SK-N-SH (cell line): Measurements from ENCODE around the gene WWC1.

ENCODE experiments used
- EP300 ChIP-seq, 2 experiments: IDR thresholded peaks; 2 replicates each; pipeline versions ENCODE4 v1.4.0 to v1.6.1; 2012; ENCODE audit warnings: borderline replicate concordance in 1 of 2, low read depth in 1 of 2, low read length in 1 of 2
- EZH2phosphoT487 ChIP-seq: fragments of 200-600 bp; sonication (generic); IDR thresholded peaks from 2 replicates; pipeline ENCODE4 v1.6.1; 2017; ENCODE audit warnings: low read depth, mixed run types, mild to moderate bottlenecking, antibody characterized with exemption, moderate library complexity, borderline replicate concordance
- FOXM1 ChIP-seq: IDR thresholded peaks from 2 replicates; pipeline ENCODE4 v1.4.0; 2012; ENCODE audit warnings: low read depth, mild to moderate bottlenecking
- POLR2AphosphoS5 ChIP-seq: IDR thresholded peaks from 2 replicates; pipeline ENCODE4 v1.6.1; 2012; ENCODE audit warnings: low read depth, low read length
- RCOR1 ChIP-seq: fragments of 150-350 bp; IDR thresholded peaks from 2 replicates; pipeline ENCODE4 v1.6.1; 2017; ENCODE audit warnings: antibody characterized with exemption, low read length
- SMC3 ChIP-seq: IDR thresholded peaks from 2 replicates; pipeline ENCODE4 v1.6.1; 2012; ENCODE audit warnings: low read depth, low read length, improper control_type of control experiment
- TF ChIP-seq, protein P1 (sequence below): IDR thresholded peaks from 2 replicates; pipeline ENCODE4 v1.4.0; 2012; ENCODE audit warnings: low read depth, borderline replicate concordance

DNA sequence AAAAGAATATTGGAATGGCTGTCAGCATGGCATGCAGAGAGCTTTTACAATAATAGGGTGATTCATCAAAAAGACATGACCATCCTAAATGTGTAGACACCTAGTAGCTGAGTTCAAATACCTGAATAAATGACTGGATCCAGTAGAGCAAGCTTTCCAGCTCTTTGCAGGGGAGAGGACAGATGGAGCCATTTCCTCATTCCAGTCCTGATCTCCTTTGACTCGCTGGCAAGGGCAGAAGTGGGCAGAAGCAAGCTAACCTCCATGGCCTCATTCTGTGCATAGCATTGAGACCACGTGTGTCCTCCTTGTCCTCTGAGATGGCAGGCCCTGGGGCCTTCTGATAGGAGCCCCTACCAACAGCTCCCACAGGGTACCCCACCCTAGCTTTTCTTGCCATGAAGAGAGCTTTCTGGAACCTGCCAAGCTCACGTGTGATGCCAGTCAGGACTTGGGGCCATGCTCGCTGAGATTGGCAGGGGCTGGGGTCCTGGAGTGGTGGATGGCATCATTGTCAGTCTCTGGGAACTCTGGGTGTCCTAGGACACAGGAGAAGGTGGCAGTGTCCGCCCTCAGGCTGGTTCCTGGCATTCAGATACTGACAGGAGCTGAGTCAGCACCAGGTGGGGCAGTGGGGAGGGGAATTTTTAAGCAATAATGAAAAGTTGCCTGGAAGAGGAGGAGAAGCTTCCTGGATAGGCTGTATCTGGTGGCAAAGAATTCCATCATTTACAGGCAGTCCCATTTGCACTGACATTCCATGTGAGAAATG is 33.6 kb downstream of the WWC1 start:
- TF ChIP-seq EP300 (IDR thresholded peaks at IDR 0.05; ENCODE audit: borderline replicate concordance in 1 of 2, low read depth in 1 of 2, low read length in 1 of 2), result peak in 1 of 2 experiments; percentile 9; a peak in 1 of 4 replicates
- TF ChIP-seq, protein P1, sequence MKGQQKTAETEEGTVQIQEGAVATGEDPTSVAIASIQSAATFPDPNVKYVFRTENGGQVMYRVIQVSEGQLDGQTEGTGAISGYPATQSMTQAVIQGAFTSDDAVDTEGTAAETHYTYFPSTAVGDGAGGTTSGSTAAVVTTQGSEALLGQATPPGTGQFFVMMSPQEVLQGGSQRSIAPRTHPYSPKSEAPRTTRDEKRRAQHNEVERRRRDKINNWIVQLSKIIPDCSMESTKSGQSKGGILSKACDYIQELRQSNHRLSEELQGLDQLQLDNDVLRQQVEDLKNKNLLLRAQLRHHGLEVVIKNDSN, result no peak
- TF ChIP-seq SMC3, result no peak
- TF ChIP-seq POLR2AphosphoS5, result no peak
- no peak for TF ChIP-seq RCOR1
- no peak for TF ChIP-seq FOXM1
- no peak for TF ChIP-seq EZH2phosphoT487
